Dermis microvascular lymphatic vessel endothelial cell (primary cell): ENCODE measurements around the gene CCSER1. TPM values are rescaled to one million over a fixed set of nuclear protein-coding genes. Genes with fewer than 3 reads are reported as not detected.

ENCODE experiments used
- DNase-seq, 2 donors: peaks; one replicate each; pipeline versions ENCODE4 v3.0.0 to v3.0.0-alpha.2; 2010; ENCODE audit warnings: low read depth in 2 of 2
- total RNA-seq: library from RNA; depleted of rRNA; stranded (reverse); fragments of >200 nt; gene quantifications from 2 replicates; pipeline ENCODE4 v1.2.1, GENCODE V29; 2014

CCSER1 gene
- total RNA-seq, 1 donor from 2014 or later: 0.13 TPM

- no peak for DNase-seq
Observed at GRCh38 chr4:90189946-90190345, 62.8 kb downstream of the CCSER1 start.

- no peak for DNase-seq
Observed at GRCh38 chr4:90190525-90190924, 63.3 kb downstream of the CCSER1 start.

DNA sequence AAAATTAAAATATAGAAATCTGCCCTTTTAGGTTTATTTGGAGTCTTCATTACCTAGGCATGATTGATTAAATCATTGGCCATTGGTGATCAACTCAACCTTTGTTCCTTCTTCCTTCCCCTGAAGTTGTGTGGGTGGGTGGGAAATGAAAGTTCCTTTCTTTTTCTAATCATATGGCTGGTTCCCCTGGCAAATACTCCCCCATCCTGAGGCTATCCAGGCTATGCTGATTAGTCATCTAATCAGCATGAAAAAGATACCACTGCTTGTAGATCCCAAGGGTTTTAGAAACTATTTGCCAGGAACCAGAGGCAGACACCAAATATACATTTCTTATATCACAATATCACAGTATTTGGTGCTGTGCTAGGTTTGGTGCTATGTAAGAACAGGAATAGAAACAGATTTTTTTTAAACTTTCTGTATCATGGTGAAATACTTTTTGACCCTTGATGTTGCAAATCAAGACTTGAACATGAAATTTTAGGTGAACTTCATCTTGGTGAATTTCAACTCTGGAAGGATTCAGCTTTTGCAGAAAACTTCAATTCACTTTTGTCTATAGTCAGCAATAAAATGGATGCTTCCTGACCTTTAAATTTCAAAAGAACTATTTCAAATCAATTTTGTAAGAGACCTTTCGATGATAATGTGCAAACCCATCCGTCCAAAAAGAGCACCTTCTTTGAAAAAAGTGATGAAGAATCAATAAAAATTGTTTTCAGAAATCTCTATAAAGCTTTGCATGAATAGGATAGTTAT, 71.1 kb downstream of the CCSER1 start:
- DNase-seq: no peak

DNA sequence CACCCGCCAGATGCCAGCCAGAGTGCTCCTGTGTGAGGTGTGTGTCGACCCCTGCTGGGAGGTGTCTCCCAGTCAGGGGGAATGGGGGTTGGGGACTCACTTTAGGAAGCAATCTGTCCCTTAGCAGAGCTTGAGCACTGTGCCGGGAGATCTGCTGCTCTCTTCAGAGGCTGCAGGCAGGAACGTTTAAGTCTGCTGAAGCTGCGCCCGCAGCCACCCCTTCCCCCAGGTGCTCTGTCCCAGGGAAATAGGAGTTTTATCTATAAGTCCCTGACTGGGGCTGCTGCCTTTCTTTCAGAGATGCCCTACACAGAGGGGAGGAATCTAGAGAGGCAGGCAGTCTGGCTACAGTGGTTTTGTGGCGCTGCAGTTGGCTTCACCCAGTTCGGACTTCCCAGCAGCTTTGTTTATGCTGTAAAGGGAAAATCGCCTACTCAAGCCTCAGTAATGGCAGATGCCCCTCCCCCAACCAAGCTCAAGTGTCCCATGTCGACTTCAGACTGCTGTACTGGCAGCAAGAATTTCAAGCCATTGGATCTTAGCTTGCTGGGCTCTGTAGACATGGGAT, 80.8 kb downstream of the CCSER1 start:
- no peak for DNase-seq

DNA sequence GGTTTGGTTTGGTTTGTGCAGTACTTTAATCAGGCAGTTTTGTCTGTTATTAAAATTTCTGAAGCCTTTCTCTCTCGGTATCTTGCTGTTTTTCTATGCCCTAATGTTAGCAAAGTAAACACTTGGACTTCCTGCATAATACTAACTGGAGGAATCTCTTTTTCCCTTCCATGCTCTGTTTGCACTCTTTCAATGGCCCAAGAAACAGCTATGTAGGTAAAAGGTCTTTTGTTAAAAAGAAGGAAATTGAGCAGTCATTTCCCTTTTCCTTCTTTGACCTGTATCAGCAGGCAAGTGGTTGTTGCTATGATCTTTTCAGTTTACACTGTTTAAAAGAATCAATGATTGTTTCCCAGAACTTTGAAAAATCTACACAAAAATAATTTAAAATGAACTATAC, 82.7 kb downstream of the CCSER1 start:
- peak; percentile 12 to 88 for DNase-seq

GRCh38 chr4:90211174-90211573, 84.0 kb downstream of the CCSER1 start:
- no peak for DNase-seq

GRCh38 chr4:90215286-90215685, 88.1 kb downstream of the CCSER1 start:
- peak in 1 of 2 donors; percentile 5 for DNase-seq

- no peak for DNase-seq
Observed at GRCh38 chr4:90219822-90220221, 92.6 kb downstream of the CCSER1 start.

DNA sequence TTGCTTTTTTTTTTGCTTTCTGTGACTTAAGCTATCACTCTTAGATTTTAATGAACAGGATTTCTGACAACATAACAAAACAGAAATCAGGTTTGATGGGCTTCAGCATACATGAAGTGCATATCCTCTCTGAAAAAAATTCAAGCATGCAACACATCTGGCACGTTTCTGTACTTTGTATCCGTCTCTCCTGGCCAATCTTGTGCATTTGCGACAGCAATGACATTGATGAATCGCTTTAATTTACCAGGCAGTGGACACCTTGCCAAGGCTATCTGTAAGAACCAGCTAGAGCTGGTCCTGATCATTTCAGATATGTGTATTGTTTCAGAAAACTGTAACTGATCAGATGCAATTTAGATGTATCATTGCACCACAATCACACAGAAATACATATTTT, 93.3 kb downstream of the CCSER1 start:
- DNase-seq: no peak

DNA sequence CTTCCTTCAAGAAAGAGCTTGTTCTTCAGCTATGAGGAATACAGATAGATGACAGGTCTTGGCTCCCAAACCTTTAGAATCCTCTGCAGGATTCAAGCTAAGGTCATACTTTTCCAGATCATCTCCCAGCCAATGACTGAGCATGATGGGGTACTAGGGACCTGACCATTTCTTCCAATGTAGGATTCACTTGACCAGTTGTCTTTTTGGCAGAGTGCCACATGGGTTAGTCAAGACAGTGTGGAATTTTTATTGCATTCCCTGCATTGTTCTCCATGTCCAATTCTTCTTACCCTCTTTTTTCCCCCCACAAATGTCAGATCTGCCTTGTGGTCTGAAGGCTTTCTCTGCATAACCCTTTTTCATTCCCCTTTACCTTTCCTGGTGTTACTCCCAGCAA, 99.5 kb downstream of the CCSER1 start:
- DNase-seq: no peak

GRCh38 chr4:90227177-90227576, 100.0 kb downstream of the CCSER1 start:
- no peak for DNase-seq

- DNase-seq: peak in 1 of 2 donors; percentile 8
Observed at GRCh38 chr4:90234916-90235547, 107.8 kb downstream of the CCSER1 start.

DNA sequence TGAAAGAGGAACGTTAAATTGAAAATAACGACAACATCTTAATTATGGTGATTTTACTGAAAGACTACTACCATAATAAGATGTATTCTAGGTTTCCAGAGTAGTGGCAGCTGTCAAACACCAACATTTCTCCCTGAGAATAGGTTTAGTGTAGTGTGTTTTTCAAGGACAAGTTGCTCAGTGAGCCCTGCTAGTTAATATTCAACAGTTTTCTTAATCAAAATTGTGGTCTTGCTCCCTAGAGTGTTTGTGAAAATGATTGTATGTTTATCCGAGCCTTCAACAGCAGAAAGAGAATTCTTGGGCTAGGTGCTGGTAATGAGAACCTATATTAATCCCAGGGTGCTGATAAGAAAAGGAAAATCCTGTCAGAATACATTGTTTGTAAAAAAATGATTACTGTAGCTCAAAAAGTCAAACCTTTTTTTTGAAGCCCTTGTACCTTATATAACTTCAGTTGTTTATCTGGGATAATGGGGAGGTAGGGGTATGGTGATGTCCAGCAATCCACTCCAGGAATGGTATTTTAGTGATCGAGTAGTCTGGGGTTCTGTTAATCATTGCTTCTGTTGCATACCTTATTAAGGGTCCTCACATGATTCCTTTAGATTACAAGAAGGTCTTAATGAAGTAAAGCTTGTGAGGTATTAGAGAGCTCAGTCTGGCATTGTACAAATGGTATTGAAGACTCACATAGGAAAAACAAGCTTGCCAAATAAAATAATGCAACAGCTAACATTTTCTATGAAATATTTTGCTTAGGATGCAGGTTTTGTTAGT, 110.7 kb downstream of the CCSER1 start:
- DNase-seq: no peak

DNA sequence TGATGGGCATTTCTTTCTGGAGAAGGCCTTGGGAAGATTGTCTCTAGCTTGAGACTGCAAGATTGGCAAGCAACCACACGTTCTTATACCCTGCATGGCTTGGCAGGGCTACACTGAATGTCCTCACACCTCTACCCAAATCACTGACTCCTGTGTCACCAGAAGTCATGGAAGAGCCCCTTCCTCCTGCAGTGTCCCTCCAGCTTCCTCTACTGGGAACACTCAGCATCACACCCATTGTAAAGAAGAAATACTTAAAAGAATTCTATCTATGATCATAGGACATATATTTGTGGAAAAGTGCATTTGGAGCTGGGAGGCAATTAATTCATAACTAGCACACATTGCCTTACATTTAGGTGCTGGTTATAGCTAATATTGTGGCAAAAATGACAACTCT, 113.1 kb downstream of the CCSER1 start:
- DNase-seq: no peak

GRCh38 chr4:90241008-90241407, 113.8 kb downstream of the CCSER1 start:
- no peak for DNase-seq

DNA sequence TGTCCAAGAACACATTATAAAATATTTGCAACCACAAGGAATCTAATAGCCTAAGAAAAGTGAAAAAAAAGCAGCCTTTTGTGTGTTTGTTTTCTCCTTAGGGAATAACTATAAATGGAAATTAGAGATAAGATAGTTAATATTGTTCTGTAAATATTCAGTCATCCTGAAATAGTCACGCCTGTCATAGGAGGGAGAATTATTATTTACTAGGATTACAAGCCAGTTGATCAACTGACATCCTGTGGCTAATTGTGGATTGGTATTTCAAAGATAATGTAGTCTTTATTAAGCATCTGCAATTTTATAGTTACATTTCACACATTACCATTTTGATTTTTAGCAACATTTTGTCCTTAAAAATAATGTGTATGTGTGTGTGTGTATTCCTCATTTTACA, 118.6 kb downstream of the CCSER1 start:
- no peak for DNase-seq

GRCh38 chr4:90246816-90247215, 119.6 kb downstream of the CCSER1 start:
- no peak for DNase-seq

DNA sequence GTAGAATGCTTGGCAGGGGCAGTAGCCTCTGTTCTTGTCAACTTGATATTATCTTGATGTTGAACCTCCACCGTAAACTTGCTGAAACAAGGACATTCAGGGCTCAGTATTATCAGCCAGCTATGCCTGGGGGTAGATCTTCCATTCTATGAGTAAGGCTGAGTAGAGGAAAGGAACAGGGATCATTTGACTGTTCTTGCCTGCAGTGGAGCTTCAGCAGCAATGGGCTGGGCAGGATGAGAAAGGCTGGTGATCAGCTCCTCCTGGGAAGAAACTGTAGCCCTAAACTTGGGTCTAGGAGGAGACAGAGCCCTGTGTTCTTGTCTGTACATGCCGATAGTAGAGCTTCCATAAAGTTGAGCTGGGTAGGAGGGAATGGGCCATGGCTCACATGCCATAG, 127.2 kb downstream of the CCSER1 start:
- DNase-seq: no peak

- no peak for DNase-seq
Observed at GRCh38 chr4:90274175-90274574, 147.0 kb downstream of the CCSER1 start.

DNA sequence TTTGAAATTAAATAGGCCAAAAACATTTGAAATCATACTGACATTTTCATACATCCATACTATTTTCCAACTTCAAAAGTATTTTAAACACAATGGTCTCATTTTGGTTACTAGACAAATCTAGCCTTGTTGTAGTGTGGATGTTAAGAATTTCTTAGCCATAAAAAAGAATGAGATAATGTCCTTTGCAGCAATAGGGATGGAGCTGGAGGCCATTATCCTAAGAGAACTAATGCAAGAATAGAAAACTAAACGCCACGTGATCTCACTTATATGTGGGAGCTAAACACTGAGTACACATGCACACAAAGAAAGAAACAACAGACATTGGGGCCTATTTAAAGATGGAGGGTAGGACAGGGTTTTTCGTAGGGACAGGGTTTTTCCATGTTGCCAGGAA, 153.8 kb downstream of the CCSER1 start:
- no peak for DNase-seq

DNA sequence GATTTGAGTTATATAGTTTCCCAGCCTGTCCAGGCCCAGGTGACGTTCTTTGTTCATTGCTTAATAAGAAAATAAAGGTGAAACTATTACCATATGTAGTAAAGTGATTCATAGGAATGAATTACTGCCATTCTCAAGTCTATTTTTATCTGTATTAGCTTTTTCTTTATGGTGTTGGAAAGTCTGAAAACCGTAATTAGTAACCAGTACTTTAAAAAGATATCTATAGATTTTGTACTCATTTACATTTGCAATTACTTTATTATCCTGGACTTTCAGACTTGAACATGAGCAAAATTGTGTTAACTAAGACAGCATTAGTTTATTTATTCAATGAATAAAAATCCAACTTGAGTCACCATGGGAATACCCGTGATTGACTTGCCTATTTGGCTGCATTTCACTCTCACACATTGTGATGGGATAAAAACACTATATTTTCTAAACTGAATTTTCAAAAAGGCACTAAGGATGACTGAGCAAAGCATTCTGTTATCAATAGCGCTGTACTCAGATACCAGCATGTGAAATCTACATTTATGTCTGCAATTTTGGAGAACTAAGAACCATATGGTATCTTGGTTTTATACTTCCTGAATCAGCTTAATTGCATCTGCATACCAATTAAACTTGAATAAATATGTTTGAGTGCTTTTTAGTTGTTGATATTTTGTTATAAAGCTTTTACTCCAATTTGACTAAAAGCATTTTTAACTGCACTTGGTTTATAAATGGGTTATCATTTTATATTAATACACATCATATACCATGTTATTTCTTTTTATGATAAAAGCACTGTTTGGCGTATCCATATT, 154.6 kb downstream of the CCSER1 start:
- DNase-seq: no peak
